PC-9 (cell line): ENCODE measurements around the gene GNG7. TPM values are rescaled to one million over a fixed set of nuclear protein-coding genes. Genes with fewer than 3 reads are reported as not detected.

Source experiments
- BruUV-seq: library from RNA; stranded (reverse); fragments of 400-500 nt; replicated peaks from 2 replicates; lab custom pipeline; 2021; lab: Mats Ljungman, UMichigan
- CTCF ChIA-PET: fragments of 300-600 bp; sonication (Branson Sonifier 250); formaldehyde crosslinking; loops from one replicate; lab custom pipeline; 2022; ENCODE audit warnings: antibody characterized with exemption; lab: Charles Lee
- POLR2A ChIA-PET: fragments of 300-600 bp; sonication (Branson Sonifier 250); formaldehyde crosslinking; loops from one replicate; lab custom pipeline; 2022; ENCODE audit warnings: antibody characterized with exemption; ENCODE audit not compliant: unreplicated experiment; lab: Charles Lee
- DNase-seq, 2 experiments: peaks; one replicate each; pipeline versions ENCODE4 v3.0.0 to v3.0.0-alpha.2; 2015 to 2022; ENCODE audit warnings: mixed read lengths in 1 of 2
- H2AFZ ChIP-seq: fragments of 200-600 bp; sonication (generic); 2 replicates; pipeline ENCODE4 v1.8.1; 2017; ENCODE audit warnings: antibody characterized with exemption
- H3F3A ChIP-seq: fragments of 200-600 bp; sonication (generic); 2 replicates; pipeline ENCODE4 v1.8.1; 2017; ENCODE audit warnings: antibody characterized with exemption, mild to moderate bottlenecking, low read depth; ENCODE audit not compliant: insufficient read depth
- H3K27ac ChIP-seq: fragments of 200-600 bp; sonication (generic); 2 replicates; pipeline ENCODE4 v1.6.1; 2016; ENCODE audit warnings: mixed run types
- H3K27me3 ChIP-seq: fragments of 200-600 bp; sonication (generic); 2 replicates; pipeline ENCODE4 v1.6.1; 2016; ENCODE audit warnings: low read depth, mixed run types; ENCODE audit not compliant: insufficient read depth
- H3K36me3 ChIP-seq: fragments of 200-600 bp; sonication (generic); 2 replicates; pipeline ENCODE4 v1.6.1; 2016; ENCODE audit warnings: low read depth, mixed run types
- H3K4me1 ChIP-seq: fragments of 200-600 bp; sonication (generic); replicated peaks from 2 replicates; pipeline ENCODE4 v1.6.1; 2016; ENCODE audit warnings: mixed run types; ENCODE audit not compliant: insufficient read depth
- H3K4me2 ChIP-seq: fragments of 200-600 bp; sonication (generic); 2 replicates; pipeline ENCODE4 v1.6.1; 2017; ENCODE audit warnings: mixed run types
- H3K4me3 ChIP-seq: fragments of 200-600 bp; sonication (generic); 2 replicates; pipeline ENCODE4 v1.6.1; 2016; ENCODE audit warnings: mixed run types
- H3K79me2 ChIP-seq: fragments of 200-600 bp; sonication (generic); 2 replicates; pipeline ENCODE4 v1.6.1; 2017; ENCODE audit warnings: low read depth, mixed run types
- H3K9me2 ChIP-seq: fragments of 200-600 bp; sonication (generic); 2 replicates; pipeline ENCODE4 v1.8.1; 2017; ENCODE audit warnings: mild to moderate bottlenecking; ENCODE audit not compliant: insufficient read depth
- H3K9me3 ChIP-seq: fragments of 200-600 bp; sonication (generic); 2 replicates; pipeline ENCODE4 v1.8.1; 2016; ENCODE audit warnings: low read depth; ENCODE audit not compliant: insufficient read depth
- H4K20me1 ChIP-seq: fragments of 200-600 bp; sonication (generic); 2 replicates; pipeline ENCODE4 v1.8.1; 2017; ENCODE audit not compliant: insufficient read depth
- CTCF ChIP-seq: fragments of 200-600 bp; sonication (generic); conservative IDR thresholded peaks from 2 replicates; pipeline ENCODE4 v1.6.1; 2017; ENCODE audit warnings: mixed run types, antibody characterized with exemption, mild to moderate bottlenecking, moderate library complexity
- EZH2 ChIP-seq: fragments of 200-600 bp; sonication (generic); IDR thresholded peaks from 2 replicates; pipeline ENCODE4 v1.8.0; 2017; ENCODE audit warnings: antibody characterized with exemption, low read depth
- intact Hi-C: fragments of 100-400 bp; cut with micrococcal nuclease; formaldehyde crosslinking; loops from one replicate; pipeline ENCODE4 v1.10.0; 2022; ENCODE audit not compliant: unreplicated experiment
- total RNA-seq: library from RNA; stranded (reverse); gene quantifications from 2 replicates; pipeline ENCODE4 v1.2.3, GENCODE V29; 2021

Gene GNG7
- total RNA-seq, 1 experiment from 2014 or later = 2.8 TPM

- Histone ChIP-seq H3K4me2 (no peak overlapping the region), H3K4me3 (no peak overlapping the region), H2AFZ (no peak overlapping the region), H3K27me3 (peaks cover 3% of the 10 kb centered on the region; the same call in 1 of the 2 replicates), H3K36me3 (no peaks in the 10 kb centered on the region), H4K20me1 (no peaks in the 10 kb centered on the region), H3F3A (peaks cover 8% of the 10 kb centered on the region; the same call in 1 of the 2 replicates), H3K27ac (no peak overlapping the region), H3K9me3 (no peaks in the 10 kb centered on the region), H3K79me2 (no peaks in the 10 kb centered on the region), H3K4me1 (peaks cover 9% of the 10 kb centered on the region), H3K9me2 (no peaks in the 10 kb centered on the region)
- intact Hi-C loops = no loop called here
- no peak for DNase-seq
- ChIA-PET POLR2A (no interaction called here), CTCF (interaction anchor here (0.6 kb wide), 2 partner anchors 31 to 392 kb away, joined by 5 to 7 read pairs; no protein-coding TSS in a partner anchor)
- TF ChIP-seq EZH2 (no peak), CTCF (no peak)
- no TSS peak for BruUV-seq
Observed at GRCh38 chr19:2631213-2631821, 71.2 kb downstream of the GNG7 start.

GRCh38 chr19:2630352-2631001 is 72.0 kb downstream of the GNG7 start:
- Histone ChIP-seq H3K4me1 (peaks cover 9% of the 10 kb centered on the region), H3F3A (peaks cover 8% of the 10 kb centered on the region; the same call in 1 of the 2 replicates), H3K4me3 (no peak overlapping the region), H2AFZ (no peak overlapping the region), H3K36me3 (no peaks in the 10 kb centered on the region), H3K4me2 (no peak overlapping the region), H4K20me1 (no peaks in the 10 kb centered on the region), H3K27ac (no peak overlapping the region), H3K79me2 (no peaks in the 10 kb centered on the region), H3K9me3 (no peaks in the 10 kb centered on the region), H3K27me3 (peaks cover 3% of the 10 kb centered on the region; the same call in 1 of the 2 replicates), H3K9me2 (no peaks in the 10 kb centered on the region)
- no peak for TF ChIP-seq EZH2
- no peak for TF ChIP-seq CTCF
- BruUV-seq = no TSS peak
- DNase-seq = no peak
- POLR2A ChIA-PET = no interaction called here
- CTCF ChIA-PET = no interaction called here
- intact Hi-C loops = no loop called here

- POLR2A ChIA-PET = no interaction called here
- H3K9me2 ChIP-seq = no peaks in the 10 kb centered on the region
Observed at GRCh38 chr19:2629491-2630351, 72.8 kb downstream of the GNG7 start.

More at GRCh38 chr19:2629491-2630351, 72.8 kb downstream of the GNG7 start:
- no peaks in the 10 kb centered on the region for H3K9me3 ChIP-seq
- intact Hi-C loops = loop anchor here (10.0 kb wide), 1 partner anchor 475 kb away; the partner anchor contains the start of gene AP3D1
- TF ChIP-seq CTCF = no peak
- no peak for TF ChIP-seq EZH2
- H3K4me2 ChIP-seq = no peak overlapping the region
- H3K4me1 ChIP-seq = peaks cover 9% of the 10 kb centered on the region
- BruUV-seq = no TSS peak
- CTCF ChIA-PET = no interaction called here
- no peak overlapping the region for H3K27ac ChIP-seq
- no peak for DNase-seq
- H3K27me3 ChIP-seq = no peaks in the 10 kb centered on the region
- H3F3A ChIP-seq = peaks cover 8% of the 10 kb centered on the region; the same call in 1 of the 2 replicates
- H4K20me1 ChIP-seq = no peaks in the 10 kb centered on the region
- H3K36me3 ChIP-seq = no peaks in the 10 kb centered on the region
- H2AFZ ChIP-seq = no peak overlapping the region
- no peaks in the 10 kb centered on the region for H3K79me2 ChIP-seq
- no peak overlapping the region for H3K4me3 ChIP-seq
